Measurements from ENCODE around the gene DEDD2. TPM values are rescaled to one million over a fixed set of nuclear protein-coding genes. Genes with fewer than 3 reads are reported as not detected.

The DEDD2 gene
- total RNA-seq, 1 donor from 2014 or later = 20.4 TPM

DNA sequence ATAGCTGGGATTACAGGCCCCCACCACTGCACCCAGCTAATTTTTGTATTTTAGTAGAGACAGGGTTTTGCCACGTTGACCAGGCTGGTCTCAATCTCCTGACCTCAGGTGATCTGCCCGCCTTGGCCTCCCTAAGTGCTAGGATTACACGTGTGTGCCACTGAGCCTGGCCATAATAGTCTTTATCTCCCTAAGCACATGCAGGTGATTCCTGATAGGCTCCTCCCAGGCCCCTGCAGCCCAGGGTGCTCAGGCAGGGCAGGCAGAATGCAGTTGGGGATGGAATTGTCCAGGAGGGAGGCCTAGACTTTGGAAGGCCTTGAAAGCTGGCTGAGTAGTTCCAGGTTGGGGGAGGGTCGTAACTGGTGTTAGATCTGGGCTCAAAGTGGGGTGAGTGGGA, 11.2 kb upstream of the DEDD2 start:
- no peak for DNase-seq

DNA sequence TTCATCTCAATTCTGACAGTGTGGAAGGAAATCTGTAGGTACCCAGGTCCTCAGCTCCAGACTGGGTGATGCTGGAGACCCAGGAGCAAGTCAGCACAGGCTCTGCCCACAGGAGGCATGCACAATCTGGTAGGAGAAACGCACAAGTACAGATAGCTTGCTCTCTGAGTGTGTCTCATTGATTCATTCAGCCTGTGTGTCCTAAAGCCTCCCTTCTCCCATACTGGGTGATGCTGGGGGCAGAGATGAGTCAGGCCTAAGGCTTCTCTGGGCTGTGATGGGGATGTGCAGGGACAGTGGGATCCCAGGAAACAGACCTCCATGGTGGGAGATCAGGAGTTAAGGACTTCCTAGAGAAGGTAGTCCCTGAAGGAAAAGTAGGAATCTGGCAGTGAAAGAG, 9.4 kb upstream of the DEDD2 start:
- DNase-seq = no peak

GRCh38 chr19:42225718-42226292, 8.3 kb upstream of the DEDD2 start:
- no peak for DNase-seq

- no peak for DNase-seq
Measured at GRCh38 chr19:42224940-42225717, 7.7 kb upstream of the DEDD2 start.

DNA sequence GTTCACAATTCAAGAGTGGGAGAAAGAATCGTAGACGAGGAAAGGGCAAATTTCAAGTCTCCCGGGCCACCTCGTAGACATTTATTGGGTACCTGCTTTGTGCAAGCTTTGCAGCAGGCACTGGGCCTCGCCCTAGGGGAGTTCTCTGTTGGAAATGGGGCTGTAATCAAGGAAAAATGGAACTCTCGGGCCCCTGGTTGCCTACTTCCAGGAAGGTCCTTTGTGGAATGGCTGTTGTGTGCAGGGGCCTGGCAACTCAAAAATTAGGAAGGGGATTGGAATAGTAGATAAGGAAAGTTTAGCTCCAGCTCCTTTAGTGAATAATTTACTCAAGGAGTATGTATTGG, 3.2 kb upstream of the DEDD2 start:
- no peak for DNase-seq

DNA sequence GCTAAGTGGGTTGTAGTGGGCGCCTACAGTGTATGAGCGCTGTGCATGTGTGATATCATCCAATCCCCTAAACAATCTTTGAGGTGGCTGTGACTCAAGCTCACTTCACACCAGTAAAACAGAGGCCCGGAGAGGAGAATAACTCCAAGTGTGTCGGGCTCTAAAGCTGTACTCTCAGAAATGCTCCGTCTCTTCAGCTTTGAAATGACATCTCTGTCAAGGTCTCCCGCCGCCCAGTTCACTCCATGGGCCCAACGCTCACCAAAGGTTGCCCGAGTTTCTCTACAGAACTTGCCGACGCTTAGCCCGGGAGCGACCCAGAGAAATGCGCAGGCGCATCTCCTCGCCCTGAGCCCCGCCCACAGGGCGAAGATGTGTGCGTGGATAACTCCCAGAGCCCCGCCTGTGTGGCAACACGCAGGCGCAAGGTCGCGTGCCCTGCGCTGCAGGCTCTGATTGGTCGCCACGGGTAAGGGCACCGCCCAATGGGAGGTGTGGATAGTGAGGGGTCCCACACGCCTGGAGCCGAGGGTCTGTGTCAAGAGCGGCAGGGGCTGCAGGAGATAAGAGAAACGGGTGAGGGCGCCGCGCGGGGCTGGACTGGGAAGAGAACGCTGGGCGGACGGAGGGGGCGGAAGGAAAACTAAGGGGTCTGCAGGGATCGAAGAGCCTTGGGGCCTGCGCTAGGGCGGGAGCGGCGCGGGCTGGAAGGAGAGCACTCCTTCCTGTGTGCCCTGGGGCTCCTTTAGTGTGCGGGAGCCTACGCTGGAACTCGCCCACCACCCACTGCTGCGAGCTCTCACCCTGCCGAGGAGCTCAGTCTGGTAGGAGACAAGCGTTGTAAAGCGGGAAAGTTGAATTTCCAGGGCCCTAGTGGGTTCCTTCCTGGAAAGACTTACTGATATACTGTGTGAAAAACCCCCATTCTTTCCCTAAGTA, 2.6 kb upstream of the DEDD2 start, which contains the start of gene ZNF526:
Gene ZNF526, plus strand, starts transcription at position 501 of the 939 bp plus-strand sequence. CDS start 4,092 bp downstream, outside the sequence.
- DNase-seq = peak; percentile 96

GRCh38 chr19:42216653-42217519, 591 bp downstream of the DEDD2 start:
- DNase-seq = peak; percentile 17

DNA sequence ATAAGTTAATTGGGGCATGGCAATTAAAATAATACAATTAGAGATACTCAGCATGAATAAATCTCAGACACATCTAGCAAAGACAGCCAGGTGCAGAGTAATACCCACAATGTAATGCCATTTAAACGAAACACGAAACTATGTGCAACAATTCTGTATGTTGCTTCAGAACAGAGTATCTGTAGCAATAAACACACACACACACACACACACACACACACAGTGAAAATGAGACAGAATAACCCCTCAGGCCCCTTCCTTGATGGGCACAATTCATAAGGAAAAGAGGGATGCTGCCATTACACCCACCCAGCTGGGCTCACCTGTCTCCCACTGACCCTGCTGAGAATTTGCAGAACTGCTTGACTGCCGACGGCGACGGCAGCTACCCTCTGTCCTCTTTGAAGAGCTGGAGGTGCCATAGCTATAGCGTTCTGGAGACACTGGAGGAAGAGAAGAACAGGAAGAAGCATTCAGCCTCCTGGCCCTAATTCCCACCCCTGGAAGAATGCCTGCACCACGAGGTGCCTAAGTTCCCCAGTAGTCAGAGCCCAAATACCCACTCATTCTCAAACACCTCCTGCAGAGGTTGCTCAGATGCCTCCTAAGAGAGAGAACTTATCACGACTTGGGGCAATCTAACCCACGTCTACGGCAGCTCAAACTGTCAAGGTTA, 2.5 kb downstream of the DEDD2 start:
- no peak for DNase-seq

DNA sequence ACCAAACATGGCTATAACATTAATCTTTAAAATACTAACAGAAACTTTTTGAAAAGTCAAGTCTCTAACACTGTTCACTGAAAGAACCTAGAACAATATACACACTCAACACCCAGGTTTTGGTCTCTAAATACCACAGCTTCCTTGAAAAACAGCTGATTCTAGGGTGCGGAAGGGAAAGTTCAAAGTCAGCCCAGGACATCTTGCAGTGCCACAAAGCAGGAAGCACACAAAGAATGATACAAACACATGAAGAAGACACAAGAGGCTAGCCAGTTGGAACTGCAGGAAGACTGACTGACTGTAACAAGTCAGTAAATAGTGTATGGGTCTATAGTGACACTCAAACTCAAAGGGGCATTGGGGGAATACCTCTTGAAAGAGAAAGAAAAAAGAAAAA, 4.6 kb downstream of the DEDD2 start:
- no peak for DNase-seq

DNA sequence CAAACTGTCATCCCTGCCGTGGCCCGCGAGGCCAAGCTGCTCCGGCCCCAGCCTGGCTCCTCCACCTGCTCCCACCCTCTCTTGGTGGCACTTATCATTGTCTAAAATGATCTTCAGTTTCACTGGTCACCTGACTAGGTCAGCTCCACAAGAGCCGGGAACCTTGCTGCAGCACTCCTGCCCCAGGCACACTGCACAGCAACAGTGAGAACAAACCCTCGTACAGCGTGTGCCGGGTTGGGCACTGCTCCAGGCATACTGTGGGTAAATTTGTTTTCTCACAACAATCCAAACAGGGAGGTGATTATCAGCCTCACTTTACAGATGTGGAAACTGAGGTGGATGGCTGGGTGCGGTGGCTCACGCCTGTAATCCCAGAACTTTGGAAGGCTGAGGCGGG, 8.9 kb downstream of the DEDD2 start:
- DNase-seq = no peak

- DNase-seq = peak; percentile 11
Measured at GRCh38 chr19:42207767-42208271, 9.7 kb downstream of the DEDD2 start.

- no peak for DNase-seq
Measured at GRCh38 chr19:42206871-42207755, 10.4 kb downstream of the DEDD2 start.

DNA sequence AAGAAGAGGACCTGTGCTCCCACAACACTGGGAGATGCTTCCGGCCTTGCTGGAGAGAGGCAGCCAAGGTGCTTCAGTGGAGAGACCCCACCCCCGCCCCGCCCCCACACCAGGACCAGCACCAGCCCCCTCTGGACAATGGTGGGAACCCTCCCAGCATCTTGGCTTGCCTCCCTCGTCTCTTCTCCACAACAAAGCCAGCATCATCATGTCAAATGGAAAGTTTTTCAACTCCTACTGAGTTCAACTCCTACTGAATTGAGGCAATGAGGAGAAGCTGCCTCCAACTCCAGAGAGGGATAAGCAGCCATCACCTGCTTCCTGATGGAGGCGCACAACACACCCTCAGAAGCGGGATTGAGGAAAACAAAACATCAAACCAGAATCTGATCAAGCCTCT, 12.8 kb downstream of the DEDD2 start:
- DNase-seq = no peak

GRCh38 chr19:42203700-42204099, 13.8 kb downstream of the DEDD2 start:
- DNase-seq = no peak

DNA sequence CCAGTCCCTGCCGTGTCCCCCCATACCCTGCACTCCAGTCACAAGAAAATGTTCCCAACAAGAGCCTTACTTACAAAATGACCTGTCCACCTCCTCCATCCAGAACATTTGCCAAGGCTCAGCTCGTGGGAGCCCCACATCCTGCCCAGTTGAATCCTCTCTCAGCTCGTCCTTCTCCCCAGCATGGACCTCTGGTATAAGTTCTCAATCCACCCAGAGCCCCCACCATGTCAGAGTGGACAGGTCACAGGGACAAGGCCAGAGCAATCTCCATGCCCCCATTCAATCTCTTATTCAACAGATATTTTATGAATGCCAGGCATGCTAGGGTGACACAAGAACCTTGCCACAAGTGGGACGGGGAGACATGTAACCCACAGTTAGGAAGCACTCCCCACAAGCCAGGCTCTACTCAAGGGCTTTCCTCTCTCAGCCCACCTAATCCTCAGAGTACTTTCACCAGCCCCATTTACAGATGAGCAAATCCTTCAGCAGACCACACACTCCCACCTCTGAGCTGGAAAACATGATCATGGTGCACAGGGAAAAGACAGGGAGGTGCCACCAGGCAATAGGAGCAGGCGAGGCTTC, 15.1 kb downstream of the DEDD2 start:
- no peak for DNase-seq

- no peak for DNase-seq
Measured at GRCh38 chr19:42201489-42202289, 15.8 kb downstream of the DEDD2 start.

- DNase-seq = no peak
Measured at GRCh38 chr19:42200116-42200715, 17.3 kb downstream of the DEDD2 start.

- no peak for DNase-seq
Measured at GRCh38 chr19:42199440-42200115, 17.9 kb downstream of the DEDD2 start.

All from occipital lobe (tissue), 2 donors.